HepG2 (cell line): Measurements from ENCODE around the gene VPS26A. TPM values are rescaled to one million over a fixed set of nuclear protein-coding genes. Genes with fewer than 3 reads are reported as not detected.

ENCODE experiments used
- ATF3 ChIP-seq: sonication (generic); formaldehyde crosslinking; IDR thresholded peaks from 2 replicates; pipeline ENCODE4 v1.4.0; 2020; ENCODE audit warnings: missing genetic modification reagents
- CREB1 ChIP-seq, 2 experiments: fragments of 450-650 bp in 1 of 2; IDR thresholded peaks; 2 replicates each; pipeline ENCODE4 v1.6.1; 2016 to 2017; ENCODE audit warnings: control low read depth in 1 of 2, mild to moderate bottlenecking in 1 of 2, missing compliant biosample characterization in 1 of 2, missing genetic modification characterization in 1 of 2
- CREBL2 ChIP-seq: sonication (generic); formaldehyde crosslinking; IDR thresholded peaks from 2 replicates; pipeline ENCODE4 v1.8.1; 2023; ENCODE audit warnings: missing genetic modification reagents, mild to moderate bottlenecking, borderline replicate concordance
- HNRNPH1 ChIP-seq: fragments of 200-400 bp; formaldehyde crosslinking; optimal IDR thresholded peaks from 2 replicates; pipeline ENCODE3; 2017; ENCODE audit warnings: mild to moderate bottlenecking, low read depth, low read length
- KDM2A ChIP-seq: sonication (generic); formaldehyde crosslinking; IDR thresholded peaks from 2 replicates; pipeline ENCODE4 v1.4.0; 2020; ENCODE audit warnings: low read depth, missing genetic modification reagents, borderline replicate concordance
- KDM6A ChIP-seq: IDR thresholded peaks from 2 replicates; pipeline ENCODE4 v1.6.1; 2016; ENCODE audit warnings: low read depth
- KLF11 ChIP-seq: IDR thresholded peaks from 2 replicates; pipeline ENCODE4 v1.6.1; 2016; ENCODE audit warnings: missing compliant biosample characterization
- MAZ ChIP-seq, 2 experiments: sonication (generic) in 1 of 2; formaldehyde crosslinking in 1 of 2; IDR thresholded peaks; 2 replicates each; pipeline versions ENCODE4 v1.5.0 to v1.6.1; 2012 to 2020; ENCODE audit warnings: low read depth in 2 of 2, mild to moderate bottlenecking in 2 of 2, borderline replicate concordance in 1 of 2, improper control_type of control experiment in 1 of 2, low read length in 1 of 2, missing genetic modification reagents in 1 of 2, moderate library complexity in 1 of 2
- NFRKB ChIP-seq: fragments of 450-650 bp; IDR thresholded peaks from 2 replicates; pipeline ENCODE4 v1.6.1; 2017
- POGZ ChIP-seq: sonication (generic); formaldehyde crosslinking; IDR thresholded peaks from 2 replicates; pipeline ENCODE4 v1.4.0; 2020; ENCODE audit warnings: mild to moderate bottlenecking, missing genetic modification reagents
- SALL1 ChIP-seq: sonication (generic); formaldehyde crosslinking; IDR thresholded peaks from 2 replicates; pipeline ENCODE4 v1.8.0; 2022; ENCODE audit warnings: mild to moderate bottlenecking, missing genetic modification reagents
- SMAD3 ChIP-seq: sonication (generic); formaldehyde crosslinking; IDR thresholded peaks from 2 replicates; pipeline ENCODE4 v1.4.0; 2020; ENCODE audit warnings: missing genetic modification reagents
- ZFP36L2 ChIP-seq: sonication (generic); formaldehyde crosslinking; IDR thresholded peaks from 2 replicates; pipeline ENCODE4 v1.4.0; 2020; ENCODE audit warnings: missing genetic modification reagents
- ZFP41 ChIP-seq: sonication (generic); formaldehyde crosslinking; IDR thresholded peaks from 2 replicates; pipeline ENCODE4 v1.4.0; 2020; ENCODE audit warnings: mild to moderate bottlenecking, missing genetic modification reagents, borderline replicate concordance
- ZHX1 ChIP-seq: sonication (generic); formaldehyde crosslinking; IDR thresholded peaks from 2 replicates; pipeline ENCODE4 v1.8.1; 2022; ENCODE audit warnings: low read depth, mild to moderate bottlenecking, missing genetic modification reagents
- ZNF20 ChIP-seq: sonication (generic); formaldehyde crosslinking; IDR thresholded peaks from 2 replicates; pipeline ENCODE4 v1.4.0; 2020; ENCODE audit warnings: mild to moderate bottlenecking, moderate library complexity, missing genetic modification reagents
- ZNF276 ChIP-seq: sonication (generic); formaldehyde crosslinking; IDR thresholded peaks from 2 replicates; pipeline ENCODE4 v1.4.0; 2020; ENCODE audit warnings: mild to moderate bottlenecking, low read depth, missing genetic modification reagents
- ZNF317 ChIP-seq: sonication (generic); formaldehyde crosslinking; IDR thresholded peaks from 2 replicates; pipeline ENCODE4 v1.5.0; 2020; ENCODE audit warnings: mild to moderate bottlenecking, missing genetic modification reagents
- ZNF510 ChIP-seq: sonication (generic); formaldehyde crosslinking; IDR thresholded peaks from 2 replicates; pipeline ENCODE4 v1.4.0; 2020; ENCODE audit warnings: low read depth, mild to moderate bottlenecking, missing genetic modification reagents
- ZNF7 ChIP-seq: IDR thresholded peaks from 2 replicates; pipeline ENCODE4 v1.6.1; 2016; ENCODE audit warnings: missing biosample characterization, missing genetic modification reagents
- ZNF713 ChIP-seq: sonication (generic); formaldehyde crosslinking; IDR thresholded peaks from 2 replicates; pipeline ENCODE4 v1.4.0; 2020; ENCODE audit warnings: mild to moderate bottlenecking, missing genetic modification reagents
- ZNF75D ChIP-seq: sonication (generic); formaldehyde crosslinking; IDR thresholded peaks from 2 replicates; pipeline ENCODE4 v1.8.1; 2023; ENCODE audit warnings: missing genetic modification reagents, mild to moderate bottlenecking, borderline replicate concordance
- ZNF772 ChIP-seq: sonication (generic); formaldehyde crosslinking; IDR thresholded peaks from 2 replicates; pipeline ENCODE4 v1.5.0; 2020; ENCODE audit warnings: mild to moderate bottlenecking, missing genetic modification reagents
- ZNF891 ChIP-seq: sonication (generic); formaldehyde crosslinking; IDR thresholded peaks from 2 replicates; pipeline ENCODE4 v1.5.0; 2020; ENCODE audit warnings: mild to moderate bottlenecking, missing genetic modification reagents
- polyA plus RNA-seq, 8 experiments: library from polyadenylated mRNA; depleted of rRNA in 3 of 8; stranded (reverse) in 7 of 8; unstranded in 1 of 8; fragments of >200 nt; fragmentation: Illumina TruSeq in 4 of 8; extraction: Trizol in 4 of 8; gene quantifications; 2 replicates each; pipeline versions ENCODE4 v1.2.1 to v1.2.3, GENCODE V29; 2011 to 2016; ENCODE audit warnings: low read depth in 4 of 8, missing spikeins in 1 of 8, mixed read lengths in 1 of 8; ENCODE audit not compliant: insufficient read depth in 1 of 8
- total RNA-seq, 5 experiments: library from RNA; depleted of rRNA; stranded (reverse); fragments of >200 nt; fragmentation: Illumina TruSeq; extraction: Trizol; gene quantifications; 2 replicates each; pipeline ENCODE4 v1.2.3, GENCODE V29; 2016; ENCODE audit warnings: low read depth in 1 of 5
- TF ChIP-seq, protein P1 (sequence below): IDR thresholded peaks from 2 replicates; pipeline ENCODE4 v1.6.1; 2016; ENCODE audit warnings: missing genetic modification reagents, missing compliant biosample characterization

Gene VPS26A
- total and polyA plus RNA-seq, 2 of the 13 experiments (the other 11 are each of a cell fraction or from before 2014, with no cell fraction given), result 12.9 to 32.6 TPM

DNA sequence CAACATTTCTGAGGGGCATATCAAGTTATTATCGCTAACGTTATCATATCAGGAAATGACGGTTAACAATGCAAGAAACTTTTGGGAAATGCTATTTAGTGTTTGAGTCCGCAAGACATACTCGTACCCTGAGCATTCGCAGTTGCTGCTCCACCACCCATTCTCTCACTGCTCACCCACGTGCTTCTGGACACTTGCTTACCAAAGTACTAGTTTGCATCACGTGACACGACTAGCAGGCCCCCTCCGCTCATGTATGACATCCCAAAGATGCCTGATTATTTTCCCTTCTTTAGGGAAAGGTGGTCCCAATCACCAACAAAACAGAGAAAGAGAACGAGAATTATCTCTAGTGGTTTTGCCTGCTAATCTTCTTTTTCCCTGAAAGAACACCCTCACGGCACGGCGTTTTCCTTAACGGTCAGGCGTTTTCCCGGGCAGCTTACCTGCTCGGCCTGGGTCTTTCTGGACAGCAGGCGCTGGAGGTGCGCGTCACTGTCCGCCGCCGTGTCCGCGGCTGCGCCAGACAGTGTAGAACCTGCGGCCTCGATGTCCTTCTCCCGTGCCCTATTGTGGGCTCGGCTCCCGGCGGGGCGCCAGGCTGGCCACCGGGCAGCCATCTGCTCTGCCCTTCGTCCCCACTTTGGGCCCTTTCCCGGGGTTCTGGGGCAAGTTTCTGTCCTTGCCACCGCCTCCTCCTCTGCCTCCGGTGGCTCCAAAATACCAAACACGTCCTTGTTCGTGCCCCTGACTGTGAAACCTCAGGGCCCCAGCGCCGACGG, 56.0 kb downstream of the VPS26A start, which contains the start of gene SUPV3L1 (continued):
- 0 out of 2 replicates have a peak, but pooled peaks have one; percentile 83 for TF ChIP-seq ZNF713 (CRISPR knock-in tag)
- peak; percentile 39; the same call in 1 of the 2 replicates for TF ChIP-seq POGZ
- TF ChIP-seq CREBL2 (CRISPR knock-in tag), result no peak; the same call in 1 of the 2 replicates
- no peak for TF ChIP-seq ATF3
- no peak for TF ChIP-seq KLF11 (CRISPR knock-in tag)
- TF ChIP-seq, protein P1, sequence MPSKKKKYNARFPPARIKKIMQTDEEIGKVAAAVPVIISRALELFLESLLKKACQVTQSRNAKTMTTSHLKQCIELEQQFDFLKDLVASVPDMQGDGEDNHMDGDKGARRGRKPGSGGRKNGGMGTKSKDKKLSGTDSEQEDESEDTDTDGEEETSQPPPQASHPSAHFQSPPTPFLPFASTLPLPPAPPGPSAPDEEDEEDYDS (CRISPR knock-in tag), result peak; percentile 77
- TF ChIP-seq ZFP36L2 (CRISPR knock-in tag), result no peak
- no peak for TF ChIP-seq ZNF317 (CRISPR knock-in tag)
- no peak for TF ChIP-seq ZNF20
- no peak for TF ChIP-seq ZNF510 (CRISPR knock-in tag)
- peak; percentile 97 for TF ChIP-seq CREB1 (IDR thresholded peaks at IDR 0.05)
- peak; percentile 99 for TF ChIP-seq CREB1 (CRISPR knock-in tag; IDR thresholded peaks at IDR 0.05)
- TF ChIP-seq MAZ (IDR thresholded peaks at IDR 0.05; ENCODE audit: borderline replicate concordance, low read depth, low read length), result no peak
- peak; percentile 73 for TF ChIP-seq MAZ (CRISPR knock-in tag; IDR thresholded peaks at IDR 0.05; ENCODE audit: low read depth)
- no peak for TF ChIP-seq ZHX1
- peak; percentile 94 for TF ChIP-seq KDM2A (CRISPR knock-in tag)
- no peak for TF ChIP-seq ZFP41
- peak; percentile 63 for TF ChIP-seq SALL1 (CRISPR knock-in tag)
- no peak for TF ChIP-seq ZNF7
- TF ChIP-seq SMAD3 (CRISPR knock-in tag), result no peak; the same call in 1 of the 2 replicates
- no peak for TF ChIP-seq HNRNPH1
- TF ChIP-seq ZNF891 (CRISPR knock-in tag), result 0 out of 2 replicates have a peak, but pooled peaks have one; percentile 25
- TF ChIP-seq NFRKB, result no peak
- no peak for TF ChIP-seq KDM6A (CRISPR knock-in tag)
- TF ChIP-seq ZNF772, result peak; percentile 71
- no peak; the same call in 1 of the 2 replicates for TF ChIP-seq ZNF276 (CRISPR knock-in tag)
- no peak for TF ChIP-seq ZNF75D (CRISPR knock-in tag)
